Ectodermal cell (in vitro differentiated cells): ENCODE results near the gene GATAD2A.
"Not testable (repeated sequence)": the region's sequence is repeated elsewhere in the genome, so short reads cannot be mapped to it uniquely, and the experiment has no call there.

Experiments used
- H3K27ac ChIP-seq: 2 replicates; pipeline ENCODE4 v1.7.0; 2013; ENCODE audit warnings: mild to moderate bottlenecking, low read depth, low read length; ENCODE audit not compliant: insufficient read depth, poor library complexity, severe bottlenecking
- H3K27me3 ChIP-seq: 2 replicates; pipeline ENCODE4 v1.7.0; 2013; ENCODE audit warnings: mild to moderate bottlenecking, low read length; ENCODE audit not compliant: insufficient read depth, control insufficient read depth, poor library complexity, severe bottlenecking
- H3K36me3 ChIP-seq: one replicate; pipeline ENCODE4 v1.7.0; 2013; ENCODE audit warnings: low read length; ENCODE audit not compliant: control insufficient read depth, insufficient read depth
- H3K4me1 ChIP-seq: one replicate; pipeline ENCODE4 v1.7.0; 2013; ENCODE audit warnings: low read length; ENCODE audit not compliant: control insufficient read depth, insufficient read depth
- H3K4me3 ChIP-seq: 2 replicates; pipeline ENCODE4 v1.7.0; 2013; ENCODE audit warnings: low read depth, low read length, control low read depth; ENCODE audit not compliant: insufficient read depth
- H3K9me3 ChIP-seq: 2 replicates; pipeline ENCODE4 v1.7.0; 2013; ENCODE audit warnings: mild to moderate bottlenecking, low read length, moderate library complexity; ENCODE audit not compliant: control insufficient read depth
- WGBS, 2 experiments: methylation state at CpG; one replicate each; pipeline ENCODE4 v1.1.7; 2013; ENCODE audit warnings: missing lambda C conversion rate in 2 of 2; 5-methylcytosine and 5-hydroxymethylcytosine counted together

Gene GATAD2A

GRCh38 chr19:19389683-19390082 lies 15.8 kb upstream of the GATAD2A start:
- H3K4me1 ChIP-seq, H3K27me3 ChIP-seq, H3K4me3 ChIP-seq, H3K27ac ChIP-seq, H3K36me3 ChIP-seq, H3K9me3 ChIP-seq: not testable (repeated sequence)
- 88 to 94% methylated on average over 12 of the region's 12 CpGs for WGBS, 2 experiments

GRCh38 chr19:19394333-19394732 lies 11.1 kb upstream of the GATAD2A start:
- H3K4me1 ChIP-seq, H3K4me3 ChIP-seq, H3K27me3 ChIP-seq, H3K36me3 ChIP-seq, H3K27ac ChIP-seq, H3K9me3 ChIP-seq: not testable (repeated sequence)
- 93% methylated on average over 7 of the region's 7 CpGs for WGBS, 2 experiments

GRCh38 chr19:19399733-19400433 lies 5.6 kb upstream of the GATAD2A start:
- H3K27ac ChIP-seq = no peak overlapping the region
- peaks cover 3% of the 10 kb centered on the region for H3K27me3 ChIP-seq
- no peak overlapping the region for H3K4me3 ChIP-seq
- 77 to 84% methylated on average over 9 of the region's 9 CpGs for WGBS, 2 experiments
- H3K9me3 ChIP-seq = no peaks in the 10 kb centered on the region
- no peaks in the 10 kb centered on the region for H3K4me1 ChIP-seq
- no peaks in the 10 kb centered on the region for H3K36me3 ChIP-seq

- Histone ChIP-seq H3K36me3 (no peaks in the 10 kb centered on the region), H3K4me3 (no peak overlapping the region), H3K27me3 (peaks cover 4% of the 10 kb centered on the region), H3K9me3 (no peaks in the 10 kb centered on the region), H3K4me1 (peaks cover 9% of the 10 kb centered on the region), H3K27ac (no peak overlapping the region)
- 93 to 95% methylated on average over 11 of the region's 11 CpGs for WGBS, 2 experiments
These were observed 2.7 kb upstream of the GATAD2A start for GRCh38 chr19:19402656-19403372.

GRCh38 chr19:19403373-19403901 lies 2.0 kb upstream of the GATAD2A start:
- Histone ChIP-seq H3K4me1 (peaks cover 11% of the 10 kb centered on the region), H3K9me3 (no peaks in the 10 kb centered on the region), H3K4me3 (no peak overlapping the region), H3K27ac (no peak overlapping the region), H3K36me3 (no peaks in the 10 kb centered on the region), H3K27me3 (peaks cover 4% of the 10 kb centered on the region)
- WGBS, 2 experiments = 92 to 97% methylated on average over 5 of the region's 5 CpGs

- H3K27me3 ChIP-seq = peaks cover 4% of the 10 kb centered on the region
- H3K9me3 ChIP-seq = no peaks in the 10 kb centered on the region
- no peaks in the 10 kb centered on the region for H3K36me3 ChIP-seq
- peaks cover 30% of the 10 kb centered on the region for H3K4me1 ChIP-seq
- H3K4me3 ChIP-seq = peak overlapping the region; percentile 69
- peak overlapping the region; percentile 79 for H3K27ac ChIP-seq
- 0 to 1% methylated on average over 87 of the region's 87 CpGs for WGBS, 2 experiments
These were observed 749 bp downstream of the GATAD2A start for GRCh38 chr19:19405971-19406877.

GRCh38 chr19:19406878-19407632 lies 1.6 kb downstream of the GATAD2A start:
- Histone ChIP-seq H3K4me3 (peak overlapping the region; percentile 69), H3K9me3 (no peaks in the 10 kb centered on the region), H3K4me1 (peaks cover 30% of the 10 kb centered on the region), H3K36me3 (no peaks in the 10 kb centered on the region), H3K27ac (no peak overlapping the region), H3K27me3 (peaks cover 4% of the 10 kb centered on the region)
- WGBS, 2 experiments = 49 to 50% methylated on average over 12 of the region's 12 CpGs

- Histone ChIP-seq H3K4me1 (peaks cover 30% of the 10 kb centered on the region), H3K36me3 (no peaks in the 10 kb centered on the region), H3K4me3 (peak overlapping the region; percentile 69), H3K27me3 (peaks cover 4% of the 10 kb centered on the region), H3K27ac (no peak overlapping the region), H3K9me3 (no peaks in the 10 kb centered on the region)
- WGBS, 2 experiments = 80 to 86% methylated on average over 4 of the region's 4 CpGs
These were observed 2.1 kb downstream of the GATAD2A start for GRCh38 chr19:19407633-19407930.

GRCh38 chr19:19409205-19409604 lies 3.7 kb downstream of the GATAD2A start:
- Histone ChIP-seq H3K9me3 (no peaks in the 10 kb centered on the region), H3K4me1 (peaks cover 30% of the 10 kb centered on the region), H3K27me3 (peaks cover 4% of the 10 kb centered on the region), H3K4me3 (no peak overlapping the region), H3K36me3 (no peaks in the 10 kb centered on the region), H3K27ac (no peak overlapping the region)
- WGBS, 2 experiments = 78 to 82% methylated on average over 4 of the region's 4 CpGs
